Small intestine (tissue), 7 donors: Measurements from ENCODE around the gene EXOC4. TPM values are rescaled to one million over a fixed set of nuclear protein-coding genes. Genes with fewer than 3 reads are reported as not detected.

Source experiments
- DNase-seq, 2 donors: peaks; one replicate each; pipeline versions ENCODE4 v3.0.0 to v3.0.0-alpha.2; 2013
- FAIRE-seq: peaks from 2 replicates; lab custom pipeline; 2012; peaks lifted over from hg19 to GRCh38; lab: Jason Lieb, UNC
- H3K27ac ChIP-seq, 3 donors: one replicate each; pipeline ENCODE4 v1.5.1; 2013; ENCODE audit warnings: low read length in 2 of 3, mild to moderate bottlenecking in 2 of 3, control low read depth in 1 of 3, inconsistent platforms in 1 of 3, low read depth in 1 of 3, moderate library complexity in 1 of 3
- H3K27me3 ChIP-seq, 3 donors: one replicate each; pipeline ENCODE4 v1.6.1; 2013; ENCODE audit warnings: low read length in 3 of 3, inconsistent platforms in 1 of 3; ENCODE audit not compliant: control insufficient read depth in 3 of 3, insufficient read depth in 3 of 3
- H3K36me3 ChIP-seq, 3 donors: one replicate each; pipeline ENCODE4 v1.6.1; 2013; ENCODE audit warnings: low read length in 3 of 3, inconsistent platforms in 1 of 3, low read depth in 1 of 3, mild to moderate bottlenecking in 1 of 3, moderate library complexity in 1 of 3; ENCODE audit not compliant: control insufficient read depth in 3 of 3, insufficient read depth in 2 of 3
- H3K4me1 ChIP-seq, 3 donors: one replicate each; pipeline ENCODE4 v1.6.1; 2013; ENCODE audit warnings: low read length in 2 of 3, inconsistent platforms in 1 of 3, low read depth in 1 of 3, mild to moderate bottlenecking in 1 of 3, moderate library complexity in 1 of 3; ENCODE audit not compliant: control insufficient read depth in 3 of 3, insufficient read depth in 2 of 3
- H3K4me3 ChIP-seq, 3 donors: one replicate each; pipeline ENCODE4 v1.5.1; 2013; ENCODE audit warnings: low read length in 3 of 3, control low read depth in 1 of 3, inconsistent platforms in 1 of 3, low read depth in 1 of 3, mild to moderate bottlenecking in 1 of 3, moderate library complexity in 1 of 3
- H3K9me3 ChIP-seq, 2 donors: one replicate each; pipeline ENCODE4 v1.6.1; 2013; ENCODE audit warnings: low read depth in 1 of 2, low read length in 1 of 2; ENCODE audit not compliant: control insufficient read depth in 2 of 2, insufficient read depth in 1 of 2
- WGBS, 3 donors: extraction: QIAGEN DNeasy Blood & Tissue Kit; methylation state at CpG; one replicate each; pipeline ENCODE4 v1.1.7; 2013; 5-methylcytosine and 5-hydroxymethylcytosine counted together
- polyA plus RNA-seq, 4 donors: library from polyadenylated mRNA; stranded (reverse) in 3 of 4; unstranded in 1 of 4; fragments of 200-250 nt in 3 of 4; fragments of 120-200 nt in 1 of 4; gene quantifications; one replicate each; pipeline versions ENCODE4 v1.2.1 to v1.2.3, GENCODE V29; 2013
- donor health status: healthy with polysubstance abuse.
- donor health status: control.
- donor health status: control.
- donor health status: Bipolar disorder and iron deficiency.
- donor health status: healthy.

The EXOC4 gene
- polyA plus RNA-seq, 4 donors, result 10.5 to 46.8 (median 18.8) TPM

DNA sequence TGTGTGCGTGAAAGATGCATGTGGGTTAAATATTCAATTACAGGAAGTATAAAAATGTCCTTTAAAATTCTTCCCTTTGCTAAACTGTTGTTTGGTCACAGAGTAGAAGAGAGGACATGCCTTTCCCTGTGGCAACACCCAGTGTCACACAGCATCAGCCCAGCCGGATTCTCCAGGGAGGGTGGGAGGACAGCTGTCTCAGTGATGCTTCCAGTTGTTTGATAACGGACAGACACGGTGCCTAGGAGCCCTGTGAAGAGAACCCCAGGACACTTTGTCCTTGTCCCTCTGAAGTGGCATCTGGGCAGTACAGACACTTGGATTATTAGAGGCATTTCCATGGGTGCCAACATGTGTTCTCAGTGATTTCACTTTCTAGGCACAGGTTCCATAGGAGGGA is 567.7 kb downstream of the EXOC4 start:
- no peak for FAIRE-seq
- Histone ChIP-seq H3K27me3 (no peaks in the 10 kb centered on the region), H3K27ac (no peak overlapping the region), H3K9me3 (no peaks in the 10 kb centered on the region), H3K36me3 (peaks cover 2 to 11% (median 5%) of the 10 kb centered on the region in 3 donors), H3K4me1 (no peaks in the 10 kb centered on the region), H3K4me3 (no peak overlapping the region)
- WGBS, 3 donors, result 88 to 96% (median 95%) methylated on average over 4 of the region's 4 CpGs
- no peak for DNase-seq

GRCh38 chr7:133821171-133821570 is 568.3 kb downstream of the EXOC4 start:
- H3K4me3 ChIP-seq, result no peak overlapping the region
- FAIRE-seq (no peak), DNase-seq (no peak)
- H3K9me3 ChIP-seq, result no peaks in the 10 kb centered on the region
- H3K4me1 ChIP-seq, result no peaks in the 10 kb centered on the region
- peaks cover 2 to 11% (median 5%) of the 10 kb centered on the region in 3 donors for H3K36me3 ChIP-seq
- no peaks in the 10 kb centered on the region for H3K27me3 ChIP-seq
- WGBS, 3 donors, result 93 to 94% (median 94%) methylated on average over 2 of the region's 2 CpGs
- no peak overlapping the region for H3K27ac ChIP-seq

- DNase-seq (no peak), FAIRE-seq (no peak)
- peaks cover 2 to 11% (median 5%) of the 10 kb centered on the region in 3 donors for H3K36me3 ChIP-seq
- 82 to 97% (median 94%) methylated on average over 3 of the region's 3 CpGs for WGBS, 3 donors
- no peaks in the 10 kb centered on the region for H3K4me1 ChIP-seq
- H3K27ac ChIP-seq, result no peak overlapping the region
- no peaks in the 10 kb centered on the region for H3K9me3 ChIP-seq
- no peak overlapping the region for H3K4me3 ChIP-seq
- no peaks in the 10 kb centered on the region for H3K27me3 ChIP-seq
Measured at GRCh38 chr7:133822001-133822641, 569.2 kb downstream of the EXOC4 start.

GRCh38 chr7:133822868-133823552 is 570.1 kb downstream of the EXOC4 start:
- no peak for DNase-seq
- H3K9me3 ChIP-seq, result no peaks in the 10 kb centered on the region
- H3K27me3 ChIP-seq, result no peaks in the 10 kb centered on the region
- H3K4me1 ChIP-seq, result no peaks in the 10 kb centered on the region
- no peak for FAIRE-seq
- no peak overlapping the region for H3K27ac ChIP-seq
- H3K4me3 ChIP-seq, result no peak overlapping the region
- peaks cover 2 to 8% (median 5%) of the 10 kb centered on the region in 3 donors for H3K36me3 ChIP-seq
- 89 to 96% (median 92%) methylated on average over 4 of the region's 4 CpGs for WGBS, 3 donors

DNA sequence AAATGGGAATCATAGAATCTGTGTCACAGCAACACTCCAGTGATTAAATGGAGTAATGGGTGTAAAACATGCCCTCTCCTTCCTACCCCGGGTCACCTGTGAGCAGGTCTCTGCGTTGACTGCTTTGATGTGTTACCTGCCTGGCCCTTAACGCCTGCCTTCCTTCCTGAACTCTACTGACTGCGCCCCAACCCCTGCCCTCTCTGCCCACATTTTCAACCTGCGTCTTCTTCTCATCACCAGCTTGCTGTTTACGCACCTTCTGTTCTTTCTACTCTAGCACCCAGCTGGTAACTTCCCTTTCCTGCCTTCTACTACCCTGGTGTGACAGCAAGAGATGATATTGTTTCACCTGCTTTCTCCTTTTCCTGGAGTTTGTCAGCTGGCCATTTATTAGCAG is 571.3 kb downstream of the EXOC4 start:
- Histone ChIP-seq H3K4me1 (no peaks in the 10 kb centered on the region), H3K4me3 (no peak overlapping the region), H3K36me3 (peaks cover 0 to 3% (median 2%) of the 10 kb centered on the region in 3 donors), H3K27me3 (no peaks in the 10 kb centered on the region), H3K27ac (no peak overlapping the region), H3K9me3 (no peaks in the 10 kb centered on the region)
- FAIRE-seq (no peak), DNase-seq (no peak)
- WGBS, 3 donors, result 77 to 91% (median 88%) methylated on average over 6 of the region's 6 CpGs

GRCh38 chr7:133827707-133828623 is 575.1 kb downstream of the EXOC4 start:
- no peaks in the 10 kb centered on the region for H3K36me3 ChIP-seq
- no peaks in the 10 kb centered on the region for H3K27me3 ChIP-seq
- H3K9me3 ChIP-seq, result no peaks in the 10 kb centered on the region
- no peak overlapping the region for H3K4me3 ChIP-seq
- FAIRE-seq (no peak), DNase-seq (no peak)
- WGBS, 3 donors, result 71 to 88% (median 79%) methylated on average over 7 of the region's 7 CpGs
- H3K27ac ChIP-seq, result no peak overlapping the region
- no peaks in the 10 kb centered on the region for H3K4me1 ChIP-seq

GRCh38 chr7:133828906-133829305 is 576.0 kb downstream of the EXOC4 start:
- FAIRE-seq, result no peak
- Histone ChIP-seq H3K4me3 (no peak overlapping the region), H3K27ac (no peak overlapping the region), H3K9me3 (no peaks in the 10 kb centered on the region), H3K36me3 (peaks cover 0 to 2% (median 0%) of the 10 kb centered on the region in 3 donors), H3K27me3 (no peaks in the 10 kb centered on the region), H3K4me1 (no peaks in the 10 kb centered on the region)
- DNase-seq, result no peak
- 97 to 98% (median 98%) methylated on average over 4 of the region's 4 CpGs for WGBS, 3 donors

- Histone ChIP-seq H3K27me3 (no peaks in the 10 kb centered on the region), H3K27ac (no peak overlapping the region), H3K9me3 (no peaks in the 10 kb centered on the region), H3K4me3 (no peak overlapping the region), H3K4me1 (no peaks in the 10 kb centered on the region), H3K36me3 (peaks cover 0 to 2% (median 0%) of the 10 kb centered on the region in 3 donors)
- DNase-seq, result no peak
- 91 to 97% (median 93%) methylated on average over 4 of the region's 4 CpGs for WGBS, 3 donors
- FAIRE-seq, result no peak
Measured at GRCh38 chr7:133829336-133829897, 576.5 kb downstream of the EXOC4 start.
